Middle frontal gyrus (tissue), 1 donor: Measurements from ENCODE around the gene ZDHHC18.
"Not testable (repeated sequence)": the region's sequence is repeated elsewhere in the genome, so short reads cannot be mapped to it uniquely, and the experiment has no call there.

Experiments used
- DNase-seq: peaks from one replicate; pipeline ENCODE4 v3.0.0-alpha.2; 2015; ENCODE audit warnings: low spot score; ENCODE audit errors: extremely low spot score

The ZDHHC18 gene

GRCh38 chr1:26857473-26858060 is 31.1 kb downstream of the ZDHHC18 start:
- no peak for DNase-seq

DNA sequence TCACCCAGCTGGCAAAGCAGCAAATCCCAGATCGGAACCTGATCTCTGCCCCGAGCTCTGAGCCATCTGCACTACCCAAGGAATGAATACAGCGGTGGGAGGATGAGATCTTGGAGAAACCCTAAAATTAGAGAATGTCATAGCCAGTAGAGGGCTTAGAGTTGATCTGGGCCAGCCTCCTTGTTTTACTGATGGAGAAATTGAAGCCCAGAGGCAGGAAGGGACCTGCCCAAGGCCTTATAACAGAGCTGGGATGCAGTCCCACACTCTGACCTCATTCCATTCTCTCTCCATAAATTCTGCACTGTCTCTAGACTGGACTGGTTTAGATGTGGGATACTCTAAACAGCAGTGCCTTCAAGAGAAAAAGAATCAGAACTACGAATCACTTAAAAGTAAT is 31.7 kb downstream of the ZDHHC18 start:
- DNase-seq = no peak

DNA sequence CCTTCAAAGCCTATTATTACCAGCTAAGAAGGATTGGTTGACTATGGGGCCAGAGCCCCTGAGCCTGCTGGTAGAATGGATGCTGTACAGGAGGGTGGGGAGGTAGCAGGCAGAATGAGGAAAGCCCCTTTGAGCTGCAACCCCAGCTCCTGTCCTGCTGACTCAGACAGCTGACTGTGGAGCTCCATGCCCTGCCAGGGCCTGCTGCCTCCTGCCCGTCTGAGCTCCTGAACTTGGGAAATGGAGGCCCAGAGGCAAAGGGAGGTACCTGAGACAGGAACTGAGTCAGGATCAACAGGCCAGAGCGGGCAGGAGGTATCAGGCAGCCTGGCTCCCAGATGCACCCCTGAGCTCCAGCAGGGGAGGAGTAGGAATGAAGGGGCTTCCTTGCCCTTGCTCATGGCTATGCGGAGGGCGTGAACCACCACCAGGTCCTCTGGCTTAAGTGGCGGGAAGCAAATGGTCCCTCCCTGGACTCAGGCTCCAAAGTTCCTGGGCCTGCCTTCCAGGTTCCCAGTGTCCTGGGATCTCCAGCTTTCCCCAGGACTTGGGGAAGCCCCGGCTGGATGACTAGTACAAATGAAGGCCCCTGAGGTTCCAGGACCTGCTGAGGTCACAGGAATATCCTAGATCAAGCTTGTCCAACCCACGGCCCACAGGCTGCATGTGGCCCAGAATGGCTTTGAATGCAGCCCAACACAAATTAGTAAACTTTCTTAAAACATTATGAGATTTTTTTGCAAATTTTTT is 32.6 kb downstream of the ZDHHC18 start:
- DNase-seq = no peak

GRCh38 chr1:26861286-26861701 is 34.8 kb downstream of the ZDHHC18 start:
- DNase-seq = no peak

- DNase-seq = no peak
These were observed 35.4 kb downstream of the ZDHHC18 start for GRCh38 chr1:26861889-26862378.

- DNase-seq = no peak
These were observed 36.5 kb downstream of the ZDHHC18 start, which contains the start of gene SFN for GRCh38 chr1:26862781-26863684. TSS of gene SFN (plus strand) at chr1:26863149. CDS start at chr1:26863213, 64 bp downstream.

GRCh38 chr1:26863685-26864077 is 37.2 kb downstream of the ZDHHC18 start:
- no peak for DNase-seq

- DNase-seq = peak; percentile 95
These were observed 38.4 kb downstream of the ZDHHC18 start for GRCh38 chr1:26864610-26865480.

DNA sequence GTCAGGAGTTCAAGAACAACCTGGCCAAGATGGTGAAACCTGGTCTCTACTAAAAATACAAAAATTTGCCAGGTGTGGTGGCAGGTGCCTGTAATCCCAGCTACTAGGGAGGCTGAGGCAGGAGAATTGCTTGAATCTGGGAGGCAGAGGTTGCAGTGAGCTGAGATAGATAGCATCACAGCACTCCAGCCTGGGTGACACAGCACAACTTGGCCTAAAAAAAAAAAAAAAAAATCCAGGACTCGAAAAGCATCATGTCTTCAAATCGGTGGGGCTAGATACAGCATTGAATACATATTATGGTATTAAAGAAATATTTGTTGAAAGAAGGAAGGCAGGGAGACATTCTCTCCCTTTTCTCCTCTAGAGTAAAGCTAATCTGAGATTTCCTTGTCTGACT is 46.6 kb downstream of the ZDHHC18 start:
- not testable (repeated sequence) for DNase-seq

DNA sequence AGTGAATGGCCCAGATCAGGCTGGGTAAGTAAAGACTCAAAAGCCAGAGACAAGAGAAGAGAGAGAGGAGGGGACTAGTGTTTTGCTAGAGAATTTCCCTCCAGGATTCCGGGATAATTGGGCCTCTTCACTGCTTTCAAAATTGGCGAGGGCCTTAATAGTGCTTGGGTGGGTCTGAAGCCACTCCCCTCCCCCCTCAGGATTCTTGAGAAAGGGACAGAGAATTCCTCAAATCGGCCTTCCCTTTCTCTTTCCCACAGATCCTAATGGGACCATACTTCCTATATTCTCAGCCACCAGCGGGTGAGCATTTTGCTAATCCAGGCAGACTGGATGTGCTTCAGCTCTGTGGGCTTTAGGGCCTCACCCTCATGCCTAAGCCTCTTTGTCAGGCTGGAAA is 48.4 kb downstream of the ZDHHC18 start:
- DNase-seq = no peak

GRCh38 chr1:26877326-26877725 is 50.8 kb downstream of the ZDHHC18 start:
- DNase-seq = no peak

DNA sequence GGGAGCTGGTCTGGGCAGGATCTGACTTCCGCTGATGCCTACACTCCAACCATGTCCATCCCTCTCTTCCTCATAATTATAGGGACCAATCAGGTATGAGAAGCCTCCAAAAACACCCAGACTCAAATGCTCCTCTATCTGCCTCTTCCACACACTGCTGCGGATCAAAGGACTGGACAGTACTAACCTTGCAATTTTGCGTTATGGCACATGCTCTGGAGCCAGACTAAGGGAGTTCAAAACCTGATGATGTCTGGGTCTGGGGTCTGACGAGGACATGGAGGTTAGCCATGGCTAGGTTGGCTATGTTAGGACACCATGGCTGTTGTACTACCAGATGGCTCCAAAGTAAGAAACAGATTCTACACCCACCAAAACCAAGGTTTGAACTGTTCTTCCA is 53.3 kb downstream of the ZDHHC18 start:
- DNase-seq = no peak

DNA sequence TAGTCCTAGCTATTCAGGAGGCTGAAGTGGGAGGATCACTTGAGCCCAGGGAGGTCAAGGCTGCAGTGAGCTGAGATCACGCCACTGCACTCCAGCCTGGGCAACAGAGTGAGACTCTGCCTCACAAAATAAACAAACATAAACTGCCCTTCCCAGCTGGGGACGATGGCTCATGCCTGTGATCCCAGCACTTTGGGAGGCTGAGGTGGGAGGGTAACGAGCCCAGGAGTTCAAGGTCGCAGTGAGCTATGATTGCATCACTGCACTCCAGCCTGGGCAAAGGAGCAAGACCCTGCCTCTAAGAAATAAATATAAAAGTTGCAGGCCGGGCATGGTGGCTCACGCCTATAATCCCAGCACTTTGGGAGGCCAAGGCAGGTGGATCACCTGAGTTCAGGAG is 55.1 kb downstream of the ZDHHC18 start:
- DNase-seq = not testable (repeated sequence)

GRCh38 chr1:26882696-26883463 is 56.4 kb downstream of the ZDHHC18 start:
- DNase-seq = no peak

DNA sequence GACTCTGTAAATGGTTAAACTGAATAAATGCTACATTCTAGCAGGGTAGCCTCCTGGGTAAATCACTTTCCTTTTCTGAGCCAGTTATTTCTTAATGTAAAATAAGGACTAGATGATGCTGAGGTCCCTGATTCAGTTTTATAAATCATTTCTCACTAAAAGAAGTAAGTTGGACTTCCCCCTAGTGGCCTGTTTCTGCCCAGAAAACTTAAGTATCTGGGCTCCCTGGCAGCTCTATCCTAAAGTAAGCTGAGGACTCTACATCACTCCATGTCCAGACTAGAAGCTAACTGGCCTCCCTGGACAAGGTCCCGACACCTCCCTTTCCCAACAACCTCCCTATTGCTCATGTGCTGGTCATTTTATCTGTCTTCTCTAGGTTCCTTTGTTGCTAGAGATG is 60.6 kb downstream of the ZDHHC18 start:
- DNase-seq = no peak

DNA sequence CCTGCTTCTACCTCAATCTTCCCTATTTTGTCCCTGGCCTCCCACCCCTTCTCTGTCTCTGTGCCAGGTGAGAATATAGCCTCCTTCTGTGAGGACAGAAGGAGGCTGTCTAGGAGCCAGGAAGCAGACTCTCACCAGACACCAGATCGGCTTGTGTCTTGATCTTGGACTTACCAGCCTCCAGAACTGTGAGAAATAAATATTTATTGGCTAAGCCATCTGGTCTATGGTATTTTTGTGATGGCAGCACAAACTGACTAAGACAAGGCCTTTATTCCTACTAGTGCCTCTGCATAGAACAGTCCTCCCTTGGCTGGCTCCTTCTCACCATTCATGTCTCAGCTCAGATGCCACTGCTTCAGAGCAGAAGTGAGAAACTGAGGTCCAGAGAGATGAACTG is 61.7 kb downstream of the ZDHHC18 start:
- no peak for DNase-seq

- DNase-seq = peak; percentile 83
These were observed 63.3 kb downstream of the ZDHHC18 start, which contains the start of gene GPN2 for GRCh38 chr1:26889551-26890466. TSS of gene GPN2 (minus strand) at chr1:26890283. CDS start at chr1:26890096, 187 bp downstream.

DNA sequence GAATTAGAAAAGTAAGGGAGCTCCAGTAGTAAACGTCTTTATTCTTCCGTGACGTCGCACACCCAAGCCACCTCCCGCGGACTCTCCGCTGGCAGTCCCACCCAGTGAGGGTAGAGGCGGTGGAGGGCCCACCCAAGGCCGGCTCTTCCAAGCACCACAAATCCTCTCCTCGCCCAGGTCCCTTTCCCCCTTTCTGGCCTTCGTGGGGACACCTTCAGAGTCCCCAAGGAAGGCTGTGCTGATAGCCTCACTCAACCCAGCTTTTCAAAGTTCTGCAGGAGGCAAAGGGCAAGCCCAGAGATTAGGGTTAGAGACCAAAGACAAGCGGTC is 63.9 kb downstream of the ZDHHC18 start:
- DNase-seq = no peak

DNA sequence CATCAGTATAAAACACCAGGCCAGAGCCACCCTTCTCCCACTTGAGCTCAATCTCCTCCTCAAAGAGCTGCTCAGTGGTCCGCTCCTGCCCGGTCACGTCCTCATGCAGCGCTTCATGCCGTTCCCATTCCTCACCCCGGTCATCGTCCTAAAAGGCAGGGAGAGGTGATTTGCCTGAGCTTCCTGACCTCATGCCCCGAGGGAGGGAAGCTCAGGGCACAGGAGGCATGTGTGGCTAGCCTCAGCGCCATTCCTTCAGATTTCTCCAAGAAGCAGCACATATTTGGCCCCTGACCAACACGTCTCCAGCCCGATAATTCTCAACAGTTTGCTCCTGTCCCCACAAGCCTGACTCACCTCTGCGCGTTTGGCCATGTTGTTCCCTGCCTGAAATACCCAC is 67.8 kb downstream of the ZDHHC18 start:
- DNase-seq = no peak
